MM.1S (cell line): ENCODE results near the gene LRRC14B.

ENCODE experiments used
- DNase-seq: peaks from one replicate; pipeline ENCODE4 v3.0.0-alpha.2; 2015
- H2AFZ ChIP-seq: fragments of 300-600 bp; sonication (generic); 2 replicates; pipeline ENCODE4 v1.6.0; 2016; ENCODE audit warnings: antibody characterized with exemption, low read length
- H3F3A ChIP-seq: fragments of 300-600 bp; sonication (generic); 2 replicates; pipeline ENCODE4 v1.6.1; 2016; ENCODE audit warnings: mild to moderate bottlenecking, antibody characterized with exemption, low read length, moderate library complexity, mixed read lengths; ENCODE audit not compliant: insufficient read depth
- H3K27ac ChIP-seq: fragments of 300-600 bp; sonication (generic); 2 replicates; pipeline ENCODE4 v1.5.1; 2016; ENCODE audit warnings: mild to moderate bottlenecking, low read length
- H3K27me3 ChIP-seq: fragments of 300-600 bp; sonication (generic); replicated peaks from 2 replicates; pipeline ENCODE4 v1.6.0; 2016; ENCODE audit warnings: low read length; ENCODE audit not compliant: insufficient read depth
- H3K36me3 ChIP-seq: fragments of 300-600 bp; sonication (generic); replicated peaks from 2 replicates; pipeline ENCODE4 v1.6.1; 2016; ENCODE audit warnings: mild to moderate bottlenecking, low read length, mixed read lengths; ENCODE audit not compliant: insufficient read depth
- H3K4me1 ChIP-seq: fragments of 300-600 bp; sonication (generic); 2 replicates; pipeline ENCODE4 v1.6.1; 2016; ENCODE audit warnings: low read length, mixed read lengths
- H3K4me2 ChIP-seq: fragments of 300-600 bp; sonication (generic); 2 replicates; pipeline ENCODE4 v1.6.0; 2016; ENCODE audit warnings: low read depth, low read length
- H3K4me3 ChIP-seq: fragments of 300-600 bp; sonication (generic); 2 replicates; pipeline ENCODE4 v1.5.1; 2016; ENCODE audit warnings: low read length, mixed read lengths
- H3K79me2 ChIP-seq: fragments of 300-600 bp; sonication (generic); 2 replicates; pipeline ENCODE4 v1.6.1; 2016; ENCODE audit warnings: mixed run types, low read length, mixed read lengths
- H3K9ac ChIP-seq: fragments of 300-600 bp; sonication (generic); 2 replicates; pipeline ENCODE4 v1.6.1; 2016; ENCODE audit warnings: low read length, mixed read lengths
- H3K9me2 ChIP-seq: fragments of 300-600 bp; sonication (generic); replicated peaks from 2 replicates; pipeline ENCODE4 v1.6.1; 2016; ENCODE audit warnings: mild to moderate bottlenecking, low read length, mixed read lengths; ENCODE audit not compliant: insufficient read depth
- H3K9me3 ChIP-seq: fragments of 300-600 bp; sonication (generic); replicated peaks from 2 replicates; pipeline ENCODE4 v1.6.1; 2016; ENCODE audit warnings: mild to moderate bottlenecking, low read length, mixed read lengths; ENCODE audit not compliant: insufficient read depth
- H4K20me1 ChIP-seq: fragments of 300-600 bp; sonication (generic); 2 replicates; pipeline ENCODE4 v1.6.1; 2016; ENCODE audit warnings: mild to moderate bottlenecking, low read length, moderate library complexity, mixed read lengths; ENCODE audit not compliant: insufficient read depth
- EZH2 ChIP-seq: fragments of 300-600 bp; sonication (generic); optimal IDR thresholded peaks from 2 replicates; pipeline ENCODE3; 2017; ENCODE audit warnings: low read depth, mild to moderate bottlenecking, antibody characterized with exemption, low read length, mixed read lengths
- EZH2phosphoT487 ChIP-seq: fragments of 300-600 bp; sonication (generic); IDR thresholded peaks from 2 replicates; pipeline ENCODE4 v1.6.1; 2018; ENCODE audit warnings: antibody characterized with exemption, low read length
- TF ChIP-seq, protein P1 (sequence below): fragments of 300-600 bp; sonication (generic); IDR thresholded peaks from 2 replicates; pipeline ENCODE4 v1.5.1; 2016; ENCODE audit warnings: antibody characterized with exemption, low read length, mixed read lengths

The LRRC14B gene

DNA sequence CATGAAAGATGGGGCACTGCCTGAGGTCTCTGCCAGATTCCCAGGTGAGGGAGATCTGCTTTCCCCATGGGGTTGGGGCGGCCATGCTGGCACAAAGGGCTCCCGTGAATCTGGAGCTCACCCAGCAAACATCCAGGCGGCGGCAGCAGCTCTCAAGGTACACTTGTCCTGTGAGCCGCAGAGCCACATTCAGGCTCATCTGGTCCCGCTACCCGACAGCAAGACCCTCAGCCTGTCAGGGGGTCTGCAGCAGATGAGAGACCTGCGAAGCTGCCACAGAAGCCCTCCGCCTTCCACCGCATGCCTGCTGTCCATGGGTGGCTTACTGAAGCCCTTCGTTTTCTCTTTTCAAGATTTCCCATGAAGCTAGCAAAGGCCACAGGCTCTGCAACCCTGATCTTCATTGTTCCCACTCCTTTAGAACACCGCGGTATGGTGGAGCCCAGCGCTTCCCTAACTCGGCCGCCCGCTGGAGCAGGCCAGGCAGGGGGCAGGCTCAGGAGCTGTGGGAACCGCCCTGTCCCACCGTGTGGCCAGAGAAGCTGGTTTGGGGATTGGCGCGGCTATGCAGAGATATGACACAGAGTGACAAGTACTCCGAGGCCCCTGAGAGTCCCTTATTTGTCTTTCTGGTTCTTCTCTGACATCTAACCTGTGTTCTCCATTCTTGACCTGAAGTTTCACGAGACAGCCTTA lies 8.8 kb downstream of the LRRC14B start:
- DNase-seq = no peak
- no peak overlapping the region for H3K9ac ChIP-seq
- no peaks in the 10 kb centered on the region for H3K9me2 ChIP-seq
- no peaks in the 10 kb centered on the region for H4K20me1 ChIP-seq
- no peaks in the 10 kb centered on the region for H3K4me1 ChIP-seq
- TF ChIP-seq EZH2phosphoT487 (no peak), EZH2 (no peak)
- TF ChIP-seq, protein P1, sequence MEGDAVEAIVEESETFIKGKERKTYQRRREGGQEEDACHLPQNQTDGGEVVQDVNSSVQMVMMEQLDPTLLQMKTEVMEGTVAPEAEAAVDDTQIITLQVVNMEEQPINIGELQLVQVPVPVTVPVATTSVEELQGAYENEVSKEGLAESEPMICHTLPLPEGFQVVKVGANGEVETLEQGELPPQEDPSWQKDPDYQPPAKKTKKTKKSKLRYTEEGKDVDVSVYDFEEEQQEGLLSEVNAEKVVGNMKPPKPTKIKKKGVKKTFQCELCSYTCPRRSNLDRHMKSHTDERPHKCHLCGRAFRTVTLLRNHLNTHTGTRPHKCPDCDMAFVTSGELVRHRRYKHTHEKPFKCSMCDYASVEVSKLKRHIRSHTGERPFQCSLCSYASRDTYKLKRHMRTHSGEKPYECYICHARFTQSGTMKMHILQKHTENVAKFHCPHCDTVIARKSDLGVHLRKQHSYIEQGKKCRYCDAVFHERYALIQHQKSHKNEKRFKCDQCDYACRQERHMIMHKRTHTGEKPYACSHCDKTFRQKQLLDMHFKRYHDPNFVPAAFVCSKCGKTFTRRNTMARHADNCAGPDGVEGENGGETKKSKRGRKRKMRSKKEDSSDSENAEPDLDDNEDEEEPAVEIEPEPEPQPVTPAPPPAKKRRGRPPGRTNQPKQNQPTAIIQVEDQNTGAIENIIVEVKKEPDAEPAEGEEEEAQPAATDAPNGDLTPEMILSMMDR = no peak
- H3K27me3 ChIP-seq = no peaks in the 10 kb centered on the region
- no peaks in the 10 kb centered on the region for H3K9me3 ChIP-seq
- H3K79me2 ChIP-seq = 0 out of 2 replicates have a peak, but pooled peaks cover 6% of the 10 kb centered on the region
- no peak overlapping the region for H3K4me3 ChIP-seq
- peaks cover 3% of the 10 kb centered on the region; the same call in 1 of the 2 replicates for H3K36me3 ChIP-seq
- no peak overlapping the region for H3K27ac ChIP-seq
- H3F3A ChIP-seq = no peaks in the 10 kb centered on the region
- H2AFZ ChIP-seq = no peak overlapping the region
- no peak overlapping the region for H3K4me2 ChIP-seq

DNA sequence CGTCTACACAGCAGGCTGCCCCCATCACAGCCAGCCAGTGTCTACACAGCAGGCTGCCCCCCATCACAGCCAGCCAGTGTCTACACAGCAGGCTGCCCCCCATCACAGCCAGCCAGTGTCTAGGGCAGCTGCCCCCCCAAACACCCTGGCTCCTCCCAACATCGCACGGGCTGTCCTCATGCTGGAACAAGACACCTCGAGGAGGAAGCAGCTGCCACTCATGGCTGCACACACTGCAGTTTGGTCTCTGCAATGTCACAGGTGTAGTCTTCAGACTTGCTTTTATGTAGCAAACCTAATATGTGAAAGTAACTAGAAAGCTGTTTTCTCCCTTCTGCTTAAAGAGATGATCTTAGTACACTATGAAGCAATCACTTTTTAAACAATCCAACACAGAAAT lies 9.7 kb downstream of the LRRC14B start:
- H3K4me1 ChIP-seq = no peaks in the 10 kb centered on the region
- no peak overlapping the region for H3K27ac ChIP-seq
- H3K4me2 ChIP-seq = no peak overlapping the region
- H3K9ac ChIP-seq = no peak overlapping the region
- no peak overlapping the region for H2AFZ ChIP-seq
- DNase-seq = no peak
- no peaks in the 10 kb centered on the region for H3F3A ChIP-seq
- H3K79me2 ChIP-seq = peaks cover 8% of the 10 kb centered on the region; the same call in 1 of the 2 replicates
- H3K9me2 ChIP-seq = no peaks in the 10 kb centered on the region
- TF ChIP-seq EZH2 (no peak), EZH2phosphoT487 (no peak)
- TF ChIP-seq, protein P1 = no peak
- H3K4me3 ChIP-seq = no peak overlapping the region
- no peaks in the 10 kb centered on the region for H4K20me1 ChIP-seq
- no peaks in the 10 kb centered on the region for H3K9me3 ChIP-seq
- no peaks in the 10 kb centered on the region for H3K27me3 ChIP-seq
- peaks cover 3% of the 10 kb centered on the region; the same call in 1 of the 2 replicates for H3K36me3 ChIP-seq

DNA sequence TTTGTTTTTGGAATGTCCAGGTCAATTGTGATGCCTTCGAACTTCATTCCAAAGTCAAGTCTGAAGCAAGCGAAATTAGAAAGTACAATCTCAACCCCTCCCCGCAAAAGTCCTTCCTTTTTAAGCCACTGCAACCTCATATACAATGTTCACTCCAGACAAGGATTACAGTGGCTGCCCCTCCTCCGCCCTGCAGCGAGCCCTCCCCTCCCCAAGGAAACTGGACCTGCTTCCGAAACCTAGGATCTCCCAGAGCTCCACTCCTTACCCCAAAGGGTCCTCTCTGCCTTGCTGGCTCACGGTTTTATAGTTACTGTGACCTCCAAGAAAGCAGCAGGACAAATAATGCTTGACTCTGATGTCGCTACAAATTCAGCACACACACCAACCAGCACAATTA lies 10.4 kb downstream of the LRRC14B start:
- no peak for TF ChIP-seq EZH2
- TF ChIP-seq, protein P1 = no peak
- TF ChIP-seq EZH2phosphoT487 = no peak
- H2AFZ ChIP-seq = no peak overlapping the region
- H3K4me1 ChIP-seq = no peaks in the 10 kb centered on the region
- H3K36me3 ChIP-seq = 0 out of 2 replicates have a peak, but pooled peaks cover 3% of the 10 kb centered on the region
- H3K27ac ChIP-seq = no peak overlapping the region
- H3K79me2 ChIP-seq = peaks cover 14% of the 10 kb centered on the region; the same call in 1 of the 2 replicates
- H3K4me2 ChIP-seq = no peak overlapping the region
- no peaks in the 10 kb centered on the region for H4K20me1 ChIP-seq
- no peaks in the 10 kb centered on the region for H3K9me3 ChIP-seq
- no peaks in the 10 kb centered on the region for H3F3A ChIP-seq
- no peaks in the 10 kb centered on the region for H3K9me2 ChIP-seq
- H3K27me3 ChIP-seq = no peaks in the 10 kb centered on the region
- H3K4me3 ChIP-seq = no peak overlapping the region
- H3K9ac ChIP-seq = no peak overlapping the region
- DNase-seq = no peak
